GM12801 (cell line): ENCODE data around the gene GUCY1A2.

Source experiments
- CTCF ChIP-seq: IDR thresholded peaks from one replicate; pipeline ENCODE4 v1.5.1; 2011; ENCODE audit warnings: control low read depth; ENCODE audit not compliant: insufficient read length; ENCODE audit errors: extremely low read depth

The GUCY1A2 gene

GRCh38 chr11:106813806-106814205 lies 204.5 kb downstream of the GUCY1A2 start:
- no peak for TF ChIP-seq CTCF

- TF ChIP-seq CTCF: no peak
These were observed 224.2 kb downstream of the GUCY1A2 start for GRCh38 chr11:106794058-106794457.

GRCh38 chr11:106789406-106789805 lies 228.9 kb downstream of the GUCY1A2 start:
- no peak for TF ChIP-seq CTCF

- TF ChIP-seq CTCF: no peak
These were observed 230.8 kb downstream of the GUCY1A2 start for GRCh38 chr11:106787454-106787853.

GRCh38 chr11:106785913-106786650 lies 232.2 kb downstream of the GUCY1A2 start:
- no peak for TF ChIP-seq CTCF

GRCh38 chr11:106770489-106771085 lies 247.7 kb downstream of the GUCY1A2 start:
- no peak for TF ChIP-seq CTCF

- no peak for TF ChIP-seq CTCF
These were observed 252.6 kb downstream of the GUCY1A2 start for GRCh38 chr11:106765469-106766258.
